NOMO-1 treated with DMSO at 0.1 percent for 48 hours (cell line): ENCODE data around the gene SPATA31A5.
"Not testable (repeated sequence)": the region's sequence is repeated elsewhere in the genome, so short reads cannot be mapped to it uniquely, and the experiment has no call there.

Experiments used
- DNase-seq: peaks from one replicate; lab custom pipeline; 2025; ENCODE audit not compliant: unreplicated experiment; lab: John Stamatoyannopoulos, UW

The SPATA31A5 gene

DNA sequence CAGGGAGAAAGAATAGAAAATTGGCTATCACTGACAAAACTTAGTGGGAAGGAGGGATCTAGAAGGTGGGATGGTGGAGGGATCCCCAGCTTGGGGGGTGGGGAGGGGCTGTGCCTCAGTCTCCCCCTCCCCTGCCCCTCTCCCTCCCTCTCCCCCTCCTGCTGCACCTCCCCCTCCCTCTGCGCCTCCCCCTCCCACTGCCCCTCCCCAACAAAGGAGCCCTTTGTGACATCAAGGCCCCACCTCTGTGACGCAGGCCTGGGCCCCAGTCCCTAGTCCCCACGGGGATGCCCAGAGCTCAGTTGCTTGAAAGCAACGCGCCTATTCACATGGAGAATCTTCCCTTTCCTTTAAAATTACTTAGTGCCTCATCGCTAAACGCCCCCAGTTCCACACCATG is at the start of gene SPATA31A5:
SPATA31A5 (plus strand) TSS at position 301 of the 400 bp plus-strand sequence; CDS start at position 330, 29 bp downstream.
- not testable (repeated sequence) for DNase-seq

DNA sequence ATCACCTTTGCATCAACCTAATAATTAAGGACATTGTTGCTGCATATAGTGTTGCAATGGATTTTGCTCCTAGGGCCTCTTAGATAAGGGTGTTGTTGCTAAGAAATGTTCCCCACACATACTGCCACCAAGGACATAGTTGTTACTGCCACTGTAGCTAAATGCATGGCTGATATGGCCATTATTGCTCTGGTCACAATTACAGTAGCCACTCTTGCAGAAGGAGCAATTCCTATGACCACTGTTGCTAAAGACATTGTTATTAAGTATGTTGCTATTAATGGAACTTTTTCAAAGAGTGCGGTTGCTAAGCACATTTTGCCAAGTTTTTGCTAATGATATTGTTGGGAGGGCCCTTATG is 48.8 kb downstream of the SPATA31A5 start:
- not testable (repeated sequence) for DNase-seq

DNA sequence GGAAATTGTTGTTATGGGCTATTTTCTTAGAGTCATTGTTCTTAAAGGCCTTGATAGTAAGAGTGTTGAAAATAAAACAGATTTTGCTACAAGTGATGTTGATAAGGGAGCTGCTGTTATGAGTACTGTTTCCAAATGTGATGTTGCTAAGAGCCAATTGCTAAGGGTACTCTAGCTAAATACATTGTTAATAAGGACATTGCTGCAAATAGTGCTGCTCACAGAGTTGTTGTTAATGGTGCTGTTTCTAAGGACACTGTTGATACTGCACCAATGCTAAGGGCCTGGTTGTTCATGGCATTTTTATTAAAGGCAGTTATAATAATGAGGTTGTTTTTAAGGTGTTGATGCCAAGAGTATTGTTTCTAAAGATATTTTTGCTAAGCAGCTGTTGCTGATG is 52.2 kb downstream of the SPATA31A5 start:
- DNase-seq, result not testable (repeated sequence)
